Gastroesophageal sphincter (tissue), 4 donors: ENCODE measurements around the gene FASN. TPM values are rescaled to one million over a fixed set of nuclear protein-coding genes. Genes with fewer than 3 reads are reported as not detected.
"Not testable (repeated sequence)": the region's sequence is repeated elsewhere in the genome, so short reads cannot be mapped to it uniquely, and the experiment has no call there.

Experiments used
- ATAC-seq: fragments of 150-250 bp; one replicate; pipeline ENCODE4 v1.9.1; 2016; ENCODE audit warnings: mild to moderate bottlenecking, moderate library complexity
- H3K27ac ChIP-seq, 4 donors: fragments of 200-600 bp; sonication (generic) in 3 of 4; 1 replicate in 3 of 4; 2 replicates in 1 of 4; pipeline ENCODE4 v1.5.1; 2016 to 2019
- H3K27me3 ChIP-seq: fragments of 200-600 bp; sonication (generic); one replicate; pipeline ENCODE4 v1.5.1; 2019
- H3K36me3 ChIP-seq, 2 donors: fragments of 200-600 bp; sonication (generic); one replicate each; pipeline ENCODE4 v1.5.1; 2019; ENCODE audit warnings: control low read depth in 1 of 2
- H3K4me1 ChIP-seq, 3 donors: fragments of 200-600 bp; sonication (generic); 1 replicate in 2 of 3; 2 replicates in 1 of 3; pipeline ENCODE4 v1.5.1; 2016 to 2019; ENCODE audit warnings: control low read depth in 2 of 3
- H3K4me3 ChIP-seq, 2 donors: fragments of 200-600 bp; sonication (generic); one replicate each; pipeline ENCODE4 v1.5.1; 2019; ENCODE audit warnings: mild to moderate bottlenecking in 1 of 2, moderate library complexity in 1 of 2
- H3K9me3 ChIP-seq, 3 donors: fragments of 200-600 bp; sonication (generic); one replicate each; pipeline ENCODE4 v1.5.1; 2017 to 2019; ENCODE audit warnings: control low read depth in 2 of 3
- CTCF ChIP-seq, 4 experiments: fragments of 200-600 bp in 2 of 4; fragments of 450-650 bp in 2 of 4; sonication (generic) in 1 of 4; IDR thresholded peaks; one replicate each; pipeline ENCODE4 v1.5.1; 2017 to 2019; ENCODE audit warnings: antibody characterized with exemption in 4 of 4, mild to moderate bottlenecking in 2 of 4, moderate library complexity in 2 of 4
- EP300 ChIP-seq: sonication (generic); formaldehyde crosslinking; IDR thresholded peaks from one replicate; pipeline ENCODE4 v1.6.1; 2017; ENCODE audit warnings: antibody characterized with exemption, mild to moderate bottlenecking
- POLR2A ChIP-seq, 2 donors: fragments of 450-650 bp; IDR thresholded peaks; one replicate each; pipeline ENCODE4 v1.6.1; 2017; ENCODE audit warnings: antibody characterized with exemption in 2 of 2, mild to moderate bottlenecking in 2 of 2, moderate library complexity in 1 of 2
- POLR2AphosphoS5 ChIP-seq: sonication (generic); formaldehyde crosslinking; IDR thresholded peaks from one replicate; pipeline ENCODE4 v1.6.1; 2017; ENCODE audit warnings: antibody characterized with exemption
- WGBS, 2 donors: methylation state at CpG; one replicate each; pipeline ENCODE4 v1.1.5; 2018; ENCODE audit warnings: low coverage in 1 of 2; 5-methylcytosine and 5-hydroxymethylcytosine counted together
- total RNA-seq, 4 donors: library from RNA; depleted of rRNA; stranded (reverse); fragments of >200 nt; gene quantifications; one replicate each; pipeline ENCODE4 v1.1.0, GENCODE V29; 2016

FASN gene
- total RNA-seq, 4 donors from 2014 or later, result 22.6 to 52.8 (median 48.3) TPM

GRCh38 chr17:82039695-82040299 lies 58.2 kb downstream of the FASN start:
- Histone ChIP-seq H3K9me3 (no peaks in the 10 kb centered on the region), H3K4me3 (no peak overlapping the region), H3K27me3 (no peaks in the 10 kb centered on the region), H3K27ac (no peak overlapping the region), H3K4me1 (peaks cover 0 to 26% (median 8%) of the 10 kb centered on the region in 3 donors), H3K36me3 (peaks cover 0 to 15% of the 10 kb centered on the region in 2 donors)
- TF ChIP-seq POLR2A (IDR thresholded peaks at IDR 0.05) (no peak), POLR2AphosphoS5 (no peak), CTCF (IDR thresholded peaks at IDR 0.05) (no peak), EP300 (no peak)
- WGBS, 2 donors, result 87 to 90% methylated on average over 2 to 4 of the region's 8 CpGs
- no peak for ATAC-seq

GRCh38 chr17:82038796-82039409 lies 59.1 kb downstream of the FASN start:
- H3K27me3 ChIP-seq, H3K4me3 ChIP-seq, ATAC-seq, H3K27ac ChIP-seq, H3K9me3 ChIP-seq: not testable (repeated sequence)
- peaks cover 0 to 26% (median 8%) of the 10 kb centered on the region in 3 donors for H3K4me1 ChIP-seq
- 84 to 90% methylated on average over 15 to 16 of the region's 16 CpGs for WGBS, 2 donors
- H3K36me3 ChIP-seq, result peaks cover 0 to 18% of the 10 kb centered on the region in 2 donors

- H3K36me3 ChIP-seq, result peaks cover 0 to 18% of the 10 kb centered on the region in 2 donors
- no peak for TF ChIP-seq POLR2A (IDR thresholded peaks at IDR 0.05)
- no peak for TF ChIP-seq POLR2AphosphoS5
- TF ChIP-seq EP300, result no peak
- TF ChIP-seq CTCF (IDR thresholded peaks at IDR 0.05), result no peak
- ATAC-seq, result no peak
- peak overlapping the region in 1 of 2 donors; percentile 90 for H3K4me3 ChIP-seq
- no peaks in the 10 kb centered on the region for H3K9me3 ChIP-seq
- 1 to 10% methylated on average over 2 to 10 of the region's 10 CpGs for WGBS, 2 donors
- peak overlapping the region; percentile 60 to 99 (median 94) for H3K27ac ChIP-seq
- no peaks in the 10 kb centered on the region for H3K27me3 ChIP-seq
- H3K4me1 ChIP-seq, result peaks cover 0 to 26% (median 8%) of the 10 kb centered on the region in 3 donors
Observed at GRCh38 chr17:82037889-82038195, 60.2 kb downstream of the FASN start.

GRCh38 chr17:82037092-82037888 lies 60.7 kb downstream of the FASN start, which contains the start of gene DCXR:
DCXR (minus strand) TSS chr17:82037697; CDS start chr17:82037682, 15 bp downstream.
- Histone ChIP-seq H3K4me1 (peaks cover 0 to 29% (median 8%) of the 10 kb centered on the region in 3 donors), H3K4me3 (peak within 1 kb of the TSS; percentile 51 to 90), H3K27me3 (peaks cover 2% of the 10 kb centered on the region), H3K9me3 (no peaks in the 10 kb centered on the region), H3K27ac (peak within 1 kb of the TSS; percentile 60 to 99 (median 94)), H3K36me3 (peaks cover 0 to 18% of the 10 kb centered on the region in 2 donors)
- 2% methylated on average over 9 of the region's 92 CpGs; no CpG with 5 or more reads in 1 of the 2 donors for WGBS, 2 donors
- TF ChIP-seq POLR2AphosphoS5 (peak; percentile 91), POLR2A (IDR thresholded peaks at IDR 0.05) (peak; percentile 84 to 91), EP300 (no peak), CTCF (IDR thresholded peaks at IDR 0.05) (peak in 3 of 4 experiments; percentile 64 to 86 (median 79))
- ATAC-seq, result peak; percentile 98

GRCh38 chr17:82036634-82037091 lies 61.4 kb downstream of the FASN start:
- ATAC-seq, result no peak
- Histone ChIP-seq H3K27me3 (peaks cover 8% of the 10 kb centered on the region), H3K27ac (peak overlapping the region; percentile 60 to 99 (median 94)), H3K9me3 (no peaks in the 10 kb centered on the region), H3K4me3 (peak overlapping the region; percentile 51 to 90), H3K36me3 (peaks cover 0 to 18% of the 10 kb centered on the region in 2 donors), H3K4me1 (peaks cover 0 to 35% (median 12%) of the 10 kb centered on the region in 3 donors)
- TF ChIP-seq POLR2A (IDR thresholded peaks at IDR 0.05) (no peak), POLR2AphosphoS5 (no peak), CTCF (IDR thresholded peaks at IDR 0.05) (no peak), EP300 (no peak)
- WGBS, 2 donors, result 57% methylated on average over 4 of the region's 23 CpGs; no CpG with 5 or more reads in 1 of the 2 donors
